Measurements from ENCODE around the gene CTSW. TPM values are rescaled to one million over a fixed set of nuclear protein-coding genes. Genes with fewer than 3 reads are reported as not detected.

The CTSW gene
- total and polyA plus RNA-seq, 7 donors, result 0.08 to 0.91 (median 0.36) TPM

DNA sequence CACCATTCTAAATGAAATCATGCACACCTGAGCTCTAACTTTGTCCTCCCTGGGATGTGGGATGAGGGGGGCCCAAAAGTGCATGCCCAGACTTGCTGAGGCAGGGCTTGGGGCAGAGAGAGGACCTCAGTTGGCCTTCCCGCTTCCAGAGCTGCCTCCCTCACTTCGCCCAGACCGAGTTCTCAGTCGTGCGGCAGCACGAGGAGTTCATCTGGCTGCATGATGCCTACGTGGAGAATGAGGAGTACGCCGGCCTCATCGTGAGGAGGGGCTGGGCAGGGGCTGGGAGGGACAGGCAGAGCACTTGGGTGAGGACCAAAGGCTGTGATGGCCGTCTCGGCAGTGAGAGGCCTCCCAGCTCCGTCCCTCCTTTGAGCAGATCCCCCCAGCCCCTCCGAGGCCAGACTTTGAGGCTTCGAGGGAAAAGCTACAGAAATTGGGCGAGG is 29.8 kb upstream of the CTSW start:
- ATAC-seq, result peak in 1 of 4 donors; percentile 5
- Histone ChIP-seq H3K36me3 (ENCODE audit: insufficient read depth in 1 of 2, low read depth in 1 of 2) (peaks cover 7 to 41% of the 10 kb centered on the region in 2 donors), H3K4me3 (no peak overlapping the region), H3K4me1 (no peaks in the 10 kb centered on the region), H3K27ac (no peak overlapping the region), H3K9me3 (peaks cover 4% of the 10 kb centered on the region), H3K27me3 (ENCODE audit: insufficient read depth in 3 of 3, low read length in 2 of 3) (no peaks in the 10 kb centered on the region)
- DNase-seq, result no peak
- intact Hi-C loops (cut with DNase I), result no loop called here
- WGBS, 3 donors, result 31 to 42% (median 39%) methylated on average over 16 of the region's 16 CpGs
- TF ChIP-seq, protein P1, sequence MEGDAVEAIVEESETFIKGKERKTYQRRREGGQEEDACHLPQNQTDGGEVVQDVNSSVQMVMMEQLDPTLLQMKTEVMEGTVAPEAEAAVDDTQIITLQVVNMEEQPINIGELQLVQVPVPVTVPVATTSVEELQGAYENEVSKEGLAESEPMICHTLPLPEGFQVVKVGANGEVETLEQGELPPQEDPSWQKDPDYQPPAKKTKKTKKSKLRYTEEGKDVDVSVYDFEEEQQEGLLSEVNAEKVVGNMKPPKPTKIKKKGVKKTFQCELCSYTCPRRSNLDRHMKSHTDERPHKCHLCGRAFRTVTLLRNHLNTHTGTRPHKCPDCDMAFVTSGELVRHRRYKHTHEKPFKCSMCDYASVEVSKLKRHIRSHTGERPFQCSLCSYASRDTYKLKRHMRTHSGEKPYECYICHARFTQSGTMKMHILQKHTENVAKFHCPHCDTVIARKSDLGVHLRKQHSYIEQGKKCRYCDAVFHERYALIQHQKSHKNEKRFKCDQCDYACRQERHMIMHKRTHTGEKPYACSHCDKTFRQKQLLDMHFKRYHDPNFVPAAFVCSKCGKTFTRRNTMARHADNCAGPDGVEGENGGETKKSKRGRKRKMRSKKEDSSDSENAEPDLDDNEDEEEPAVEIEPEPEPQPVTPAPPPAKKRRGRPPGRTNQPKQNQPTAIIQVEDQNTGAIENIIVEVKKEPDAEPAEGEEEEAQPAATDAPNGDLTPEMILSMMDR (IDR thresholded peaks at IDR 0.05), result no peak

DNA sequence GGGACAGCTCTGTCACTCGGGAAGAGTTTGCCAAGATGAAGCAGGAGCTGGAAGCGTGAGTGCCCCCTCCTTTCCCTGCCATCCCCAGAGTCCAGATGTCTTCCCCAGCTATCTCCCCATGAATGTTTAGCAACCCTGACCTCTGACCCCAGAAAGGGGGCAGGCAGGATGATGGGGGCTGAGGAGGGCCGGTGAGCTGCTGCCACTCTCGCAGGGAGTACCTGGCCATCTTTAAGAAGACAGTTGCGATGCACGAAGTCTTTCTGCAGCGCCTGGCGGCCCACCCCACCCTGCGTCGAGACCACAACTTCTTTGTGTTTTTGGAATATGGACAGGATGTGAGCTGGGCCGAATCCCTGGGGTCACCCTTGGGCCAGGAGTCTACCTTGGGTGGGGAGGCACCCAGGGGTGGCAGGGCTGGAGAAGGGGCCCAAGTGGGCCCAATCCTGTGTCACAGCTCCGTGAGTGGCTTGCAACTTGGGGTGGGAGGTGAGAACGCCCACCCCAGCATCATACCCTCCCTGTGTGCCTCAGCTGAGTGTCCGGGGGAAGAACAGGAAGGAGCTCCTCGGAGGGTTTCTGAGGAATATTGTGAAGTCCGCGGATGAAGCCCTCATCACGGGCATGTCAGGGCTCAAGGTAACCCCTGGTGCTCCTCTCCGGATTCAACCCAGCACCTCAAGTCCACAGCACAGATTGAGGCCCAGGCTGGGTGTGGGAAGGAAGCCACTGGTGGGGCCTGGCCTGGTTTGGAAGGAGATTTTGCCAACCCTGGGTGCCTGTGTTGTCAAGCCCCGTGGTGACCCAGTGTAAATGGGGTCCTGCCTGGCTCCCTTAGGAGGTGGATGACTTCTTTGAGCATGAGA is 29.2 kb upstream of the CTSW start:
- ATAC-seq (peak in 2 of 4 donors; percentile 7 to 13), DNase-seq (no peak)
- Histone ChIP-seq H3K9me3 (peaks cover 4% of the 10 kb centered on the region), H3K36me3 (ENCODE audit: insufficient read depth in 1 of 2, low read depth in 1 of 2) (peaks cover 7 to 48% of the 10 kb centered on the region in 2 donors), H3K27ac (no peak overlapping the region), H3K4me3 (no peak overlapping the region), H3K4me1 (no peaks in the 10 kb centered on the region), H3K27me3 (ENCODE audit: insufficient read depth in 3 of 3, low read length in 2 of 3) (no peaks in the 10 kb centered on the region)
- intact Hi-C loops (cut with DNase I), result no loop called here
- WGBS, 3 donors, result 65 to 74% (median 72%) methylated on average over 20 of the region's 20 CpGs
- TF ChIP-seq, protein P1 (IDR thresholded peaks at IDR 0.05), result no peak

DNA sequence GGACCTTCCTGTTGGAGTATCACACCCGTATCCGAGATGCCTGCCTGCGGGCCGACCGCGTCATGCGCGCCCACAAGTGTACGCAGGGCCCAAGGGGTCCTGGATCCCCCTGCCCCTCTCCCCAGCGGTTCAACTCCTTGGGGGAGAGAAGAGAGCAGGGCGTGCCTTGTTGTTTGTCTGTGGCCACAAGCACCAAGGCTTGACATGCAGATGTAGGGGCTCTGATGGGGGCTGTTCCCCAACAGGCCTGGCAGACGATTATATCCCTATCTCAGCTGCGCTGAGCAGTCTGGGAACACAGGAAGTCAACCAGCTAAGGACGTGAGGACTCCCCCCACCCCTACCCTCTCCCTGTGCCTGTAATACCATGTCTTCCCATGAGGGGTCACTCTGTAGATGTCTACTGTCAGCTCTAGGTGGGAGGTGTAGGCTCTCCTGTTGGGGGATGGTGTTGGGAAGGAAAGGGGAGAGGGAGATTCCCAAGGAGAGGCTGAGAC is 28.5 kb upstream of the CTSW start:
- 87 to 93% (median 89%) methylated on average over 14 of the region's 14 CpGs for WGBS, 3 donors
- no peak for DNase-seq

DNA sequence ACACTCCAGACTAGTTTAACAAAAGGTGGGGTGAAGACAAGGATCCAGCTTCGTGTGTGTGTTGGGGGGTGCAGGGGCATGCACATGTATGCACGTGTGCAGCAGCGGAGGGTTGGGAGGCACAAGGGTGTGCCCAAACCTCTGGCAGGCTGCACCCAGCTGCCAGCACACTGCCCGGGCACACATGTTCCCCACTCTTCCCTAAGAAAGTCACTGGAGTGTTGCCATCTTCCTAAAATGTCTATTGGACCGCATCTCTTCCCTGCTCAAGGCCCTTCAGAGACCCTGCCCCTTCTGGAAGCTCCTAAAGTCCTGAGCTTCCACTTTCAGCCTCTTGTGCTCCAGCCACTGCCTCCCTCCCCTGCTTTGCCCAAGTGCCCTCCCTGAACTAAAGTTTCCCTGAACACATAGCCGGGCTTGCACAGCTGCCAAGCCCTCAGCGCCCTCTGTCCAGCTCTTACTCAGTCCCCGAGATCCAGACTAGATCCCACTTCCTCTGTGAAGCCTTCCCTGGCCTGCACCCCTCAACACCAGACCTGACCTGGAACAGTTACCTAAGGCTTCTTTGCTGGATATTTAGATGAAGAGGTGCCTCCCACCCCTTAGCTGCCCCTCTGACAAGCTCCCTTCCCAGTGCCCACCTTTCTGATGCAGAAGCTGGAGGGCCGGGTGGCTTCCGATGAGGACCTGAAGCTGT is 27.7 kb upstream of the CTSW start:
- no peak overlapping the region for H3K4me3 ChIP-seq
- WGBS, 3 donors, result 85 to 90% (median 89%) methylated on average over 10 of the region's 10 CpGs
- intact Hi-C loops (cut with DNase I), result no loop called here
- TF ChIP-seq, protein P1 (IDR thresholded peaks at IDR 0.05), result no peak
- DNase-seq (no peak), ATAC-seq (no peak)
- no peak overlapping the region for H3K27ac ChIP-seq
- H3K27me3 ChIP-seq (ENCODE audit: insufficient read depth in 3 of 3, low read length in 2 of 3), result no peaks in the 10 kb centered on the region
- peaks cover 4% of the 10 kb centered on the region for H3K9me3 ChIP-seq
- peaks cover 7 to 56% of the 10 kb centered on the region in 2 donors for H3K36me3 ChIP-seq (ENCODE audit: insufficient read depth in 1 of 2, low read depth in 1 of 2)
- peaks cover 7% of the 10 kb centered on the region for H3K4me1 ChIP-seq

More for the DNA sequence above, 28.5 kb upstream of the CTSW start:
- Histone ChIP-seq H3K9me3 (peaks cover 4% of the 10 kb centered on the region), H3K4me3 (no peak overlapping the region), H3K36me3 (ENCODE audit: insufficient read depth in 1 of 2, low read depth in 1 of 2) (peaks cover 7 to 55% of the 10 kb centered on the region in 2 donors), H3K27ac (no peak overlapping the region), H3K4me1 (peaks cover 5% of the 10 kb centered on the region), H3K27me3 (ENCODE audit: insufficient read depth in 3 of 3, low read length in 2 of 3) (no peaks in the 10 kb centered on the region)
- ATAC-seq, result peak in 1 of 4 donors; percentile 22
- TF ChIP-seq, protein P1 (IDR thresholded peaks at IDR 0.05), result peak; percentile 34
- intact Hi-C loops (cut with DNase I), result no loop called here
